Gastroesophageal sphincter (tissue), 4 donors: Measurements from ENCODE around the gene MED7. TPM values are rescaled to one million over a fixed set of nuclear protein-coding genes. Genes with fewer than 3 reads are reported as not detected.

Experiments used
- ATAC-seq: fragments of 150-250 bp; one replicate; pipeline ENCODE4 v1.9.1; 2016; ENCODE audit warnings: mild to moderate bottlenecking, moderate library complexity
- H3K27ac ChIP-seq, 4 donors: fragments of 200-600 bp; sonication (generic) in 3 of 4; 1 replicate in 3 of 4; 2 replicates in 1 of 4; pipeline ENCODE4 v1.5.1; 2016 to 2019
- H3K27me3 ChIP-seq: fragments of 200-600 bp; sonication (generic); one replicate; pipeline ENCODE4 v1.5.1; 2019
- H3K36me3 ChIP-seq, 2 donors: fragments of 200-600 bp; sonication (generic); one replicate each; pipeline ENCODE4 v1.5.1; 2019; ENCODE audit warnings: control low read depth in 1 of 2
- H3K4me1 ChIP-seq, 3 donors: fragments of 200-600 bp; sonication (generic); 1 replicate in 2 of 3; 2 replicates in 1 of 3; pipeline ENCODE4 v1.5.1; 2016 to 2019; ENCODE audit warnings: control low read depth in 2 of 3
- H3K4me3 ChIP-seq, 2 donors: fragments of 200-600 bp; sonication (generic); one replicate each; pipeline ENCODE4 v1.5.1; 2019; ENCODE audit warnings: mild to moderate bottlenecking in 1 of 2, moderate library complexity in 1 of 2
- H3K9me3 ChIP-seq, 3 donors: fragments of 200-600 bp; sonication (generic); one replicate each; pipeline ENCODE4 v1.5.1; 2017 to 2019; ENCODE audit warnings: control low read depth in 2 of 3
- EP300 ChIP-seq: sonication (generic); formaldehyde crosslinking; IDR thresholded peaks from one replicate; pipeline ENCODE4 v1.6.1; 2017; ENCODE audit warnings: antibody characterized with exemption, mild to moderate bottlenecking
- POLR2A ChIP-seq, 2 donors: fragments of 450-650 bp; IDR thresholded peaks; one replicate each; pipeline ENCODE4 v1.6.1; 2017; ENCODE audit warnings: antibody characterized with exemption in 2 of 2, mild to moderate bottlenecking in 2 of 2, moderate library complexity in 1 of 2
- POLR2AphosphoS5 ChIP-seq: sonication (generic); formaldehyde crosslinking; IDR thresholded peaks from one replicate; pipeline ENCODE4 v1.6.1; 2017; ENCODE audit warnings: antibody characterized with exemption
- WGBS, 2 donors: methylation state at CpG; one replicate each; pipeline ENCODE4 v1.1.5; 2018; ENCODE audit warnings: low coverage in 1 of 2; 5-methylcytosine and 5-hydroxymethylcytosine counted together
- total RNA-seq, 4 donors: library from RNA; depleted of rRNA; stranded (reverse); fragments of >200 nt; gene quantifications; one replicate each; pipeline ENCODE4 v1.1.0, GENCODE V29; 2016
- TF ChIP-seq, protein P1 (sequence below), 4 experiments: fragments of 200-600 bp in 2 of 4; fragments of 450-650 bp in 2 of 4; sonication (generic) in 1 of 4; IDR thresholded peaks; one replicate each; pipeline ENCODE4 v1.5.1; 2017 to 2019; ENCODE audit warnings: antibody characterized with exemption in 4 of 4, mild to moderate bottlenecking in 2 of 4, moderate library complexity in 2 of 4

Gene MED7
- total RNA-seq, 4 donors from 2014 or later, result 8.9 to 17.9 (median 11.7) TPM

DNA sequence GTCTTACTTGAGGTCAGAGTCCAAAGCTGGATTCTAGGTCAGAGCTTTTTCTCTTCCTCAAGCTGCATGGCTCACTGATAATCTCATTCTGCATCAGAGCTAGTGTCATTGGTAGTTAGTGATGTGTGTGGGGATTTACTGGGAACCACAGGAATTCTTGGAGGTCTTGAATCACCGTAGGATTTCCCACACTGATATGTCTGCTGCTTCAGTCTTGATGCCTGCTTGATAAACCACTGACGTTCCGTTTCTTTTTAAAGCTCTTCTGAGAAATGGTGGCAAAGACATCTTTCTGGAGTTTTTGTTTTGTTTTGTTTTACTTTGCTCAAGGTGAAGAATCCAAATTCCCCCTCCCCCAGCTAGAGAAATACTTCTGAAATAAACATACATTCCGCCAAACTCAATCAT, 24.6 kb upstream of the MED7 start:
- peaks cover 12% of the 10 kb centered on the region for H3K27me3 ChIP-seq
- WGBS, 2 donors, result 57 to 66% methylated on average over 4 of the region's 4 CpGs

DNA sequence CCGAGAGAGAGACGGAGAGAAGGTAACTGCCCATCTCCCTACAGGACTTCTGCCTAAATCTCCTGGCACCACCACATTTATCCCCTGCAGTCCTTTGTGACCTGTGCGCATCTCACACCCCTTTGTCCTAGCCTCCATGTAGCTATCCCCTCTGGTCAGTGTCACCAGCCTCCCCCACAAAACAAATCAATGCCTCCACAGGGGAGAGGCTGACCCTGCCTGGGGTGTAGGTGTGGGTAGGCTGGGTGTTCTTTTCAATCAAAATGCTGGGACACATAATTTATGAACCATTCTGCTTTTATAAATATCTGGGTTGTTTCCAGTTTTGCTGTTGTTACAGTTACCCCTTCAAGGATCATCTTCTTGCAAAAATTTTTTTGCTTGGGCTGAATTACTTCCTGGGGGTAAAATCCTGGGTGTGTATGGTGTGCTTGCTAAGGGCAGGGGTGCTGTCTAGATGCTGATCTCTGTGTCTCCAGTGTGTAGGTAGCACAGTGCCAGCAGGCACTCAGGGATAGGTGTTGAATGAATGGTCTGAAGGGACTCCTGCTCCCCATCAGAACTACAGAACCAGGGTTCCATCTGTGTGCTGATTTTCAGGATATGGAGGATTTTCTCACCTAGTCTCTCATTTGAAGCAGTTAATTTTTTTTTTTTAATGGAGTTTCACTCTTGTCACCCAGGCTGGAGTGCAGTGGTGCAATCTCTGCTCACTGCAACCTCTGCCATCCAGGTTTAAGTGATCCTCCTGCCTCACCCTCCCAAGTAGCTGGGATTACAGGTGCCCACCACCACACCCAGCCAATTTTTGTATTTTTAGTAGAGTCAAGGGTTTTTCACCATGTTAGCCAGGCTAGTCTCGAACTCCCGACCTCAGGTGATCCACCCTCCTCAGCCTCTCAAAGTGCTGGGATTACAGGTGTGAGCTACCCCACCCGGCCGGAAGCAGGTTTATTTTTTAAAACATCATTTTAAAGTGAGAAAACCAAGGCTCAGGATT, 23.8 kb upstream of the MED7 start, which contains the start of gene GARIN3:
Gene GARIN3, minus strand, starts transcription at position 51 of the 1,000 bp plus-strand sequence. CDS start 96 bp downstream, outside the sequence.
- TF ChIP-seq EP300 (no peak), POLR2AphosphoS5 (no peak), POLR2A (IDR thresholded peaks at IDR 0.05) (no peak)
- TF ChIP-seq, protein P1, sequence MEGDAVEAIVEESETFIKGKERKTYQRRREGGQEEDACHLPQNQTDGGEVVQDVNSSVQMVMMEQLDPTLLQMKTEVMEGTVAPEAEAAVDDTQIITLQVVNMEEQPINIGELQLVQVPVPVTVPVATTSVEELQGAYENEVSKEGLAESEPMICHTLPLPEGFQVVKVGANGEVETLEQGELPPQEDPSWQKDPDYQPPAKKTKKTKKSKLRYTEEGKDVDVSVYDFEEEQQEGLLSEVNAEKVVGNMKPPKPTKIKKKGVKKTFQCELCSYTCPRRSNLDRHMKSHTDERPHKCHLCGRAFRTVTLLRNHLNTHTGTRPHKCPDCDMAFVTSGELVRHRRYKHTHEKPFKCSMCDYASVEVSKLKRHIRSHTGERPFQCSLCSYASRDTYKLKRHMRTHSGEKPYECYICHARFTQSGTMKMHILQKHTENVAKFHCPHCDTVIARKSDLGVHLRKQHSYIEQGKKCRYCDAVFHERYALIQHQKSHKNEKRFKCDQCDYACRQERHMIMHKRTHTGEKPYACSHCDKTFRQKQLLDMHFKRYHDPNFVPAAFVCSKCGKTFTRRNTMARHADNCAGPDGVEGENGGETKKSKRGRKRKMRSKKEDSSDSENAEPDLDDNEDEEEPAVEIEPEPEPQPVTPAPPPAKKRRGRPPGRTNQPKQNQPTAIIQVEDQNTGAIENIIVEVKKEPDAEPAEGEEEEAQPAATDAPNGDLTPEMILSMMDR (IDR thresholded peaks at IDR 0.05), result no peak
- WGBS, 2 donors, result 58 to 71% methylated on average over 3 of the region's 7 CpGs
- H3K36me3 ChIP-seq, result no peaks in the 10 kb centered on the region
- no peaks in the 10 kb centered on the region for H3K9me3 ChIP-seq
- H3K4me3 ChIP-seq, result no peak within 1 kb of the TSS
- peaks cover 19% of the 10 kb centered on the region for H3K27me3 ChIP-seq
- no peak within 1 kb of the TSS for H3K27ac ChIP-seq
- ATAC-seq, result no peak
- H3K4me1 ChIP-seq, result no peaks in the 10 kb centered on the region

More for the DNA sequence above, 24.6 kb upstream of the MED7 start:
- Histone ChIP-seq H3K27ac (no peak overlapping the region), H3K9me3 (no peaks in the 10 kb centered on the region), H3K4me3 (no peak overlapping the region), H3K36me3 (no peaks in the 10 kb centered on the region), H3K4me1 (no peaks in the 10 kb centered on the region)
- no peak for ATAC-seq
- no peak for TF ChIP-seq EP300

DNA sequence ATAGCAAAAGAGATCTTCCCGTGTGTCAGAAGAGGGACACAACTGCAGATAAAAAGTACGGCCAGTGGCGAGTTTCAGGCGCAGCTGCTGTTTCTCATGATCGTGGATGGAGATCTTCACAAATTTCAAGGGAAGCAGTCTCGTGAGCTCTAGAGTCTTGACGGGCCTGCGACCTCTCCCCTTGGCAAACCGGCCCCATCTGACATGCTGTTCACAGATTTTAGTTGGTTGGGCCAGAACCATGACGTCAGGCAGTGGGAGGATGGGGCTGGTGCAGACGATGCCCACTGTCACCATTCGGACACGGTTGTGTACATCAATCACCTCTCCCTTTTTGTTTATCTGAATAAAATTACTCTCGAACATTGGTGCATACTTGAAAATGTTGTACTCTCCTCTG, 23.0 kb upstream of the MED7 start:
- ATAC-seq, result no peak
- Histone ChIP-seq H3K27me3 (peaks cover 24% of the 10 kb centered on the region), H3K27ac (no peak overlapping the region), H3K9me3 (no peaks in the 10 kb centered on the region), H3K36me3 (no peaks in the 10 kb centered on the region), H3K4me1 (no peaks in the 10 kb centered on the region), H3K4me3 (no peak overlapping the region)
- WGBS, 2 donors, result 80 to 87% methylated on average over 1 to 11 of the region's 14 CpGs
- no peak for TF ChIP-seq EP300
- TF ChIP-seq, protein P1 (IDR thresholded peaks at IDR 0.05), result no peak
- no peak for TF ChIP-seq POLR2A (IDR thresholded peaks at IDR 0.05)
- no peak for TF ChIP-seq POLR2AphosphoS5

DNA sequence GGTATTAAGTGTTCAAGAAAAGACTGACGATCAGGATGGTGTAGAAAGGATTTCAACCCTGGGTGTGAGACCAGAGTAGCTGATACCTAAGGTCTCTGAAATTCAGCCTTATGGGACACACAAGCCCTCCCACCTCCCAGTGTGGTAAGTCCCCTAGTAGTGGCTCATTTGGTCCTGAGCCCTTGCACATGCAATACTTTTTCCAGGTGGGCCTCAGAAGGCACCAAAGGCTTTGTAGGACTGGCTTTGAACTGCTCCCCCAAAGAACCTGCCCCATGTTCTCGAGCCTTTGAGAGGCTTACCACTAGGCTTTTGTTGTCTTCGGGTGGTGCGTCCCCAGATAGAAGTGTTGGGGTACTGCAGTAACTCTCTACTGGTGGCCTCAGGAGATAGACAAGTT, 22.6 kb upstream of the MED7 start:
- ATAC-seq, result no peak
- no peak overlapping the region for H3K4me3 ChIP-seq
- no peak overlapping the region for H3K27ac ChIP-seq
- peaks cover 24% of the 10 kb centered on the region for H3K27me3 ChIP-seq
- H3K9me3 ChIP-seq, result no peaks in the 10 kb centered on the region
- WGBS, 2 donors, result 60 to 89% methylated on average over 1 of the region's 4 CpGs
- no peaks in the 10 kb centered on the region for H3K36me3 ChIP-seq
- no peaks in the 10 kb centered on the region for H3K4me1 ChIP-seq
- TF ChIP-seq POLR2AphosphoS5, result no peak
- TF ChIP-seq, protein P1 (IDR thresholded peaks at IDR 0.05), result no peak
- no peak for TF ChIP-seq EP300
- no peak for TF ChIP-seq POLR2A (IDR thresholded peaks at IDR 0.05)

DNA sequence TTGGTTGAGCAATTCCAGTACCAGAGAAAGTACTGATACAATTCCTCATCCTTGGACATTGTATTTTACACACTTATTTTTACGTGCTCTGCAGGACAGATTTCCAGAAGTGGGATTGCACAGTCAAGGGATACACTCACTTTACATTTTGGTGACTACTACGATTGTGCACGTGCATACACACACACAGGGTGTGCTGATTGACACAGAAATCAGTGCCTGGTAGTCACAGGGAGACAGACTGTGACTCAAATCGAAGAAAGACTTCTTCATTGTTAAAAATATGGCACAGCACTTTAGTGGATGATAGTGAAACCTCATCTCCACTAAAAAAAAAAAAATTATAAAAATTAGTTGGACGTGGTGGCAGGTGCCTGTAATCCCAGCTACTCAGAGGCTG, 21.9 kb upstream of the MED7 start:
- Histone ChIP-seq H3K4me1 (no peaks in the 10 kb centered on the region), H3K27me3 (peaks cover 24% of the 10 kb centered on the region), H3K4me3 (no peak overlapping the region), H3K9me3 (no peaks in the 10 kb centered on the region), H3K36me3 (no peaks in the 10 kb centered on the region), H3K27ac (no peak overlapping the region)
- no peak for TF ChIP-seq POLR2AphosphoS5
- TF ChIP-seq, protein P1 (IDR thresholded peaks at IDR 0.05), result no peak
- no peak for TF ChIP-seq EP300
- TF ChIP-seq POLR2A (IDR thresholded peaks at IDR 0.05), result no peak
- 76 to 83% methylated on average over 3 of the region's 5 CpGs for WGBS, 2 donors
- ATAC-seq, result no peak
